Fibroblast of villous mesenchyme (primary cell): ENCODE measurements around the gene SEMA4G. TPM values are rescaled to one million over a fixed set of nuclear protein-coding genes. Genes with fewer than 3 reads are reported as not detected.
A peak's percentile ranks its signal among the peaks of the same experiment; 100 is the strongest.

Experiments used
- DNase-seq: peaks from one replicate; pipeline ENCODE4 v3.0.0-alpha.2; 2010; ENCODE audit warnings: low read depth
- H3K4me3 ChIP-seq: 2 replicates; pipeline ENCODE4 v1.5.1; 2011; ENCODE audit warnings: low read depth, mild to moderate bottlenecking, low read length
- CTCF ChIP-seq: IDR thresholded peaks from 2 replicates; pipeline ENCODE4 v1.5.1; 2012; ENCODE audit warnings: low read depth, mild to moderate bottlenecking, low read length; ENCODE audit not compliant: insufficient read depth
- total RNA-seq: library from RNA; depleted of rRNA; stranded (reverse); fragments of >200 nt; gene quantifications from 2 replicates; pipeline ENCODE4 v1.2.3, GENCODE V29; 2012

SEMA4G gene
- total RNA-seq, 1 donor: 0.43 TPM

GRCh38 chr10:101000915-101001658 lies 31.8 kb downstream of the SEMA4G start:
- DNase-seq: peak; percentile 94
- peak overlapping the region; percentile 91 for H3K4me3 ChIP-seq
- TF ChIP-seq CTCF: no peak

- peak overlapping the region; percentile 91 for H3K4me3 ChIP-seq
- DNase-seq: no peak
- no peak for TF ChIP-seq CTCF
Observed at GRCh38 chr10:101001659-101002035, 32.3 kb downstream of the SEMA4G start.

GRCh38 chr10:101002456-101002855 lies 33.2 kb downstream of the SEMA4G start:
- no peak for TF ChIP-seq CTCF
- no peak overlapping the region for H3K4me3 ChIP-seq
- DNase-seq: no peak

GRCh38 chr10:101003639-101004206 lies 34.4 kb downstream of the SEMA4G start:
- DNase-seq: no peak
- TF ChIP-seq CTCF: no peak
- no peak overlapping the region for H3K4me3 ChIP-seq

- H3K4me3 ChIP-seq: no peak overlapping the region
- no peak for DNase-seq
- no peak for TF ChIP-seq CTCF
Observed at GRCh38 chr10:101005361-101005760, 36.1 kb downstream of the SEMA4G start.

- H3K4me3 ChIP-seq: no peak overlapping the region
- no peak for TF ChIP-seq CTCF
- DNase-seq: no peak
Observed at GRCh38 chr10:101005869-101006567, 36.7 kb downstream of the SEMA4G start.
